Gastroesophageal sphincter (tissue), 3 donors: ENCODE results near the gene ARHGAP8.

Experiments
- CTCF ChIP-seq, 4 experiments: fragments of 200-600 bp in 2 of 4; fragments of 450-650 bp in 2 of 4; sonication (generic) in 1 of 4; IDR thresholded peaks; one replicate each; pipeline ENCODE4 v1.5.1; 2017 to 2019; ENCODE audit warnings: antibody characterized with exemption in 4 of 4, mild to moderate bottlenecking in 2 of 4, moderate library complexity in 2 of 4
- POLR2A ChIP-seq, 2 donors: fragments of 450-650 bp; IDR thresholded peaks; one replicate each; pipeline ENCODE4 v1.6.1; 2017; ENCODE audit warnings: antibody characterized with exemption in 2 of 2, mild to moderate bottlenecking in 2 of 2, moderate library complexity in 1 of 2

- no peak for TF ChIP-seq CTCF (IDR thresholded peaks at IDR 0.05)
- no peak for TF ChIP-seq POLR2A (IDR thresholded peaks at IDR 0.05)
These were observed 29.8 kb upstream of the ARHGAP8 start for GRCh38 chr22:44722611-44723010.
